GM19452 (cell line): ENCODE results near the gene HLX.

Experiments
- ATAC-seq: cut with Tn5 transposase; IDR thresholded peaks from one replicate; pipeline ENCODE4 v1.9.1; 2021; ENCODE audit not compliant: unreplicated experiment

The HLX gene

DNA sequence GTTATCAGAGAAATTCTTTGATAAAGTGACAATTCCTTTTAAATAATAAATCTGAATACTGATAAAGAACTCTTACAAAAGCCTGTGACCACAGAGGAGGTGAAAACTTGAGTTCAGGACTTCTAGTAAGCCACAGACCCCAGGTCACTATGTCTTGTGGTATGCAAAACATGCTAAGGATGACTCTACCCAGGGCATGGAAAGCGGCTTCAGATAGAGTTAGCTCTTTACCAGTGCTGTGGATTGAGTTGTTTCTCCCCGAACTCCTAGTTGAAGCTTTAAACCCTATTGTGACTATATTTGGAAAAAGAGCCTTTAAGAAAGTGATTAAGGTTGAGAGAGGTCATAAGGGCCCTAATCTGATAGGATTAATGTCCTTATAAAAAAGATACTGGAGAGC, 42.3 kb downstream of the HLX start:
- ATAC-seq = no peak

DNA sequence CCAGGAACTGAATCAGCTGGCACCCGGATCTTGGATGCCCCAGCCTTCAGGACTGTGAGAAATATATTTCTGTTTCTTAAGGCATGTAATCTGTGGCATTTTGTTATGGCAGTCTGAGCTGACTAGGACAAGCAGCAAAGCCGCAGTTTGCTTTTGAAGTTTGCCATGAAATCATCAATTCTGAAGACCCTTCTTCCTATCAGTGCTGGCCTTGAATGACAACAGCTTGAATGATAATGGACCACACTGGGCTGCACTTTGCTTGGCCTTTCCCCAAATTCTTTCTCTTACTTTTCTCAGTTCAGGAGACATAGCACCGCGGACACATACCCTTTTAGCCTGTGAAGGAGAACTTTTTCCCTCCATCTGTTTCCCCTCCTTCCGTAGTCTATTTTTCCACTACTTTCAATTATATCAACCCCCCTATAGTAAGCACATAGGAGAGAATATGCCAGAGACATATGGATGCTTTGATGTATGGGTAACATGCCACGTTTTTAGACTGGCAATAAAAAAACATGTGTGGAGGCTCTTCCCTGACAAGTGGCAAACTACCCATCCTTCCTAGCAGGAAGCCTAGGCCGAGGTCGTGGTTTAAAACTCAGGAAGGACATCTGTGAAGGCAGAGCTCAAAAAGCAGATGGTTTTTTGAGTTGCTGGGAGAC, 42.9 kb downstream of the HLX start:
- ATAC-seq = no peak

DNA sequence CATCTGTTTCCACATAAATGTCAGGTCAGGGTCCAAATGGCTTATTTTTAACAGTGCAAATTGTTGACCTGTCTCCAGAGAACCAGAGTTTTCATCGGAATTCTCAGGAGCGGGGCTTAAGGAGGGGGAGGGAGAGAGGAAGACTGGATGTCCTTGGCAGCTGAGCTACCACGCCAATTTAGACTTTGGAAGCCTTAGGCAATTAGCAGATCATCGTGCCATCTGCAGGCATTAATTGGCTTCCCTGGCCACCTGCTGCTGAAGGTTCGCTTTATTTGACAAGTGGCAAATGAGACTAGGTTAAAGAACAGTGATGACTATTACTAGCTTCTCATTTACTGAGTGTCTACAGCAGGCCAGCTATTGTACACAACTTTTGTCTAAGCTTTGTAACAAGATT, 43.7 kb downstream of the HLX start:
- no peak for ATAC-seq

DNA sequence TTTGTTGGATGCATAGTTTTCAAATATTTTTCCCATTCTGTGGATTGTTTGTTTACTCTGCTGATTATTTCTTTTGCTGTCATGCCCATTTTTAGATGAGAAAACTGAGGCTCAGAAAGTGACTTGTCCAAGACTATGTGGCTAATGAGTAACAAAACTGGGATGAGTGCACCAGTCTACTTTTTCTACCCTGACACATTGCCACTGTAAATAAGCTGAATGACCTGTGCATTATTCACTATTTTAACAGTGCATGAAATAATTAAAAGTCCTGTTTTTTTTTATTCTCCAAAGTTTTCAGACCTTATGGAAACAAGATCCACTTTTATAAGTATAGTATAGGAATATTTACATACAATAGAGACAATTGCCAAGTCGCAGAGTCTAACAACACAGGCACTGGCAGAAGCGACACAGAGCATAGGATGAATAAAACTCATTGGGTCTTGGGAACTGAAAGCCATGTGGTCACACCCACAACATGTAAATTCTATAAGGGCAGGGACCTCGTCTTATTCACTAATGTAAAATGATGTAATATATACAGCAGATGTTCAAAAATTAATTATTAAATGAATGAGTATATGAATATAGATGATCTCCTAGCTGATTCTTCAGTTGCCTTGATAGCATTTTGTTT, 45.2 kb downstream of the HLX start:
- ATAC-seq = no peak

DNA sequence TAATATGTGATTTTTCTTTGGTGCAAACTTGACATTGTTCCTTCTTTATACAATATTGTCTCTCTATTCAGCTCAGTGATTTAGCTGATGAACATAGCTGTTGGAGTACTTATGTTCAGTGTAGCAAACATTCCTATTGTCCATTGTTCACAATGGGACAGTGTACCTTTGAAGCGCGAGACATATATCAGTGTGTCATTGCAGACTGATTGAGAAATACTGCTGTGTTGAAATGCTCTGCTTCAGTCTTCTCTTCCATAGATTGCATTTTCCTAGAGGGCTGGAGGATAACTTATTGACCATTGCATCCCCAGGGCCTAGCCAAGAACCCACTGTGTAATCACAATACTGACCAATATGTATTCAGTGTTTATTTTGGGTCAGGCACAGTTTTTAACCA, 46.5 kb downstream of the HLX start:
- ATAC-seq = no peak

DNA sequence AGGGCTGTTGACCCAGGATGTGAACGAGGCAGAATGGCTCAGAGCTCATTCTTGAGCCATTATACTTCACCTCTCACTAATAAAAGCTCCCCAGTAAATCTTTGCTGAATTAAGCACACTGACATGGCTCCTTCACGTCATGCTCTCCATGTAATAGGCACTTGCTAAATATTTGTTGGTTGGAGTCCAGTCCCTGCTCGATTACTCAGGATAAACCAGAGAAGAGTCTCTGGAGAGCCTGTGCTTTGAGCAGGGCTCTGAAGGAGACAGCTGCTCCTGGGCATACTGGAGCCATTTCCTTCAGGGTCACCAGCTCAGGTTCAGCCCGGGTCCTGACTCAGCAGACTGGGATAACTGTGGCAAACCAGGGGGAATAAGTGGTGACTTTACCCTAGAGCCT, 46.9 kb downstream of the HLX start:
- no peak for ATAC-seq

DNA sequence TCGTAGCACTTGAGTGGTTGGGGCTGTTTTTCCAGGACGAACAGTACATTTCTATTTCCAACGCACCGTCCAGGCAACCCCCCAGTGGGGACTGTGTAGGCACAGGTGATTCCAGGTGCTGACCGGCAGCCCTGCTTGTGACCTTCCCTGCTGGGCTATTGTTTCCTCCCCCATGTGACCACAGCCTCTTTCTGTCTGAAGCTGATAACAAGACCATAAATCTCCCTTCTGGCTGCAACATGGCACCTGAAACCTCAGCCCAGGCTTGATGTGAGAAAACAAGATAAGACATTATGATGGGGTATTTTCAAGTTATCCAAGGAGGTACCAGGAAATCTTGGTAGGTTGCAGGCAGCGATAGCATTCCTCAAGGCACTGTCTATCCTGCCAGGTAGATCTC, 48.2 kb downstream of the HLX start:
- ATAC-seq = no peak

DNA sequence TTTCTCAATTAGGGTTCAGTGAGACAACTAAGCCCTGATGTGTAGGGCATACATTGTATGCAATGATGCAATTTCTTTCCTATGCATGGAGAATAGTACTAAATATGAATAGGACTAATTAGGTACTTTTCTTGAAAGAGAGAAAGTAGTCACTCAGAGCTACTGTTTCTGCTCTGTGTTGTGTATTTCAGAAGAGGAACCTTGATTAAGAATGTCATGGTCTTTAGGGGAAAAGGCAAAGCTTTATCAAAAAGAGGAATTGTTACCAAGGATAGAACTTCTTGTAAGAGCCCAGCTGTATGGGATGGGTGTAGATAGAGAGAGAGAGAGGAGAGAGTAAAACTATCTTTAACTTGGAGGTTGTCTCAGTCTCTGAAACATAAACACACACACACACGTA, 49.1 kb downstream of the HLX start:
- ATAC-seq = no peak

DNA sequence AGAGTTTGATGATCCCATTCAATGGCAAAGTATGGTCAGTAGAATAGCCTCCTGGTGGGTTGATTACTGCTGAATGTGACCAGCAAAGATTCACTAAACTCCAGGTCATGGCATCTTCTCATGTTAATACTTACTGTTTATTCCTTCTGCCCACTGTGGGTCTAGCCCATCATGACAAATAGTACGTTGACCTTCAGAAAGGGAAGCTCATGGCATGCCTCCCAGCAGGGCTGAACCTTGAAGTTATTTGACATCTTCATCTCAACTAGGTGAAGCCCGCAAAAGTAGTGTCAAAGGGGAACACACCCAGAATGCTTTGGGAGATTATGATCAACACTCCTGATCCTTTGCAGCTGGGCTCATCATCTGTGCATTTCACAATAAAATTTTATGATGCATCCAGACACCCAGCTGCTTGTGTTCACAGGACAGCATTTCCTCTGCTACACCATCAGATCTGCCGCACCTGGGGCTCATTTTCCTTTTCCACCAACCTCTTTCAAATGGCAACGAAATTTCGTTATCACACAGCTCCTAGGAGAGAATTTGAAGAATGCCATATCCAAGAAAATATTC, 49.6 kb downstream of the HLX start:
- no peak for ATAC-seq

DNA sequence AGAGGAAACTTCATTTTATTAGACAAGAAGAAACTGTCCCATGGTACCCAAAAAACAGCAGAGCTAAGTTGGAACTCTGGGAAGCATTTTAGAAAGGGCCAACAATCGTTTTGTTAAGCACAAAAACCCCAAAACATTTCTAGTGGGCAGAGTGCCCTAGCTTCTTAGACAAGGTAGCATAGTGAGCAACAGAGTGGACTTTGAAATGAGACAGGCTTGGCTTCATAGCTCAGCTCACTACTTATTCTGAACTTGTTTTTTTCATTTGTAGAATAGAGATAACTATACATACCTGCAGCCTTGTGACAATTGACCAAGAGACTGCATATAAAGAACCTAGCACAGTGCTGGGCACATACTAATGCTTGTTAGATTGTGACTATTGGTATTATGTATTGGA, 50.1 kb downstream of the HLX start:
- no peak for ATAC-seq
